HG03442 (cell line): Measurements from ENCODE around the gene FAM120B.
"Not testable (repeated sequence)": the region's sequence is repeated elsewhere in the genome, so short reads cannot be mapped to it uniquely, and the experiment has no call there.

Source experiments
- ATAC-seq: cut with Tn5 transposase; IDR thresholded peaks from one replicate; pipeline ENCODE4 v1.9.1; 2021; ENCODE audit warnings: mild to moderate bottlenecking, moderate library complexity; ENCODE audit not compliant: unreplicated experiment

Gene FAM120B

DNA sequence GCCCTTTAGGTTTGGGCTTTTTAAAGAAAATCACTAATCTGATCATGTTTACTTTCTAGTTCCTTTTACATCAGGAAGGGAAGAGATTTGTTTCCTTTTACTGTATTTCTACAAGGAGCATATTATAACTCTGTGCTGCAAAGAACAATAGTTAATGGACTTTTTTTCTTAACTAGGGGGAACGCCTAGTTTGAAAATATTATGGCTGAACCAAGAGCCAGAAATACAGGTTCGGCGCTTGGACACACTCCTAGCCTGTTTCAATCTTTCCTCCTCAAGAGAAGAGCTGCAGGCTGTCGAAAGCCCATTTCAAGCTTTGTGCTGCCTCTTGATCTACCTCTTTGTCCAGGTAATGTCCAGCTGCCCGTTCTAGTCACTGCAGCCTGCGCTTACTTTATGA, 41.4 kb downstream of the FAM120B start:
- no peak for ATAC-seq

DNA sequence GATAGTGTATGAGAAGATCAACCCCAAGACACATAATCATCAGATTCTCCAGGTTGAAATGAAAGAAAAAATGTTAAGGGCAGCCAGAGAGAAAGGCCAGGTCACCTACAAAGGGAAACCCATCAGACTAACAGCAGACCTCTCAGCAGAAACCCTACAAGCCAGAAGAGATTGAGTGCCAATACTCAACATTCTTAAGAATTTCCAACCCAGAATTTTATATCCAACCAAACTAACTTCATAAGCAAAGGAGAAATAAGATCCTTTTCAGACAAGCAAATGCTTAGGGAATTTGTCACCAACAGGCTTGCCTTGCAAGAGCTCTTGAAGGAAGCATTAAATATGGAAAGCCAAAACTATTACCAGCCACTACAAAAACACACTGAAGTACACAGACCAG, 44.9 kb downstream of the FAM120B start:
- not testable (repeated sequence) for ATAC-seq

DNA sequence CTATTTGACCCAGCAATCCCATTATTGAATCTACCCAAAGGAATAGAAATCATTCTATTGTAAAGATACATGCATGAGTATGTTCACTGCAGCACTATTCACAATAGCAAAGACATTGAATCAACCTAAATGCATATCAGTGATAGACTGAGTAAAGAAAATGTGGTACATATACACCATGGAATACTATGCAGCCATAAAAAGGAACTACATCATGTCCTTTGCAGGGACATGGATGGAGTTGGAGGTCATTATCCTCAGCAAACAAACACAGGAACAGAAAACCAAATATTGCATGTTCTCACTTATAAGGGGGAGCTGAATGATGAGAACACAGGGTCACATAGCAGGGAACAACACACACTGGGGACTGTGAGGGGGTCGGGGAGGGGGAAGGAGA, 48.6 kb downstream of the FAM120B start:
- not testable (repeated sequence) for ATAC-seq

DNA sequence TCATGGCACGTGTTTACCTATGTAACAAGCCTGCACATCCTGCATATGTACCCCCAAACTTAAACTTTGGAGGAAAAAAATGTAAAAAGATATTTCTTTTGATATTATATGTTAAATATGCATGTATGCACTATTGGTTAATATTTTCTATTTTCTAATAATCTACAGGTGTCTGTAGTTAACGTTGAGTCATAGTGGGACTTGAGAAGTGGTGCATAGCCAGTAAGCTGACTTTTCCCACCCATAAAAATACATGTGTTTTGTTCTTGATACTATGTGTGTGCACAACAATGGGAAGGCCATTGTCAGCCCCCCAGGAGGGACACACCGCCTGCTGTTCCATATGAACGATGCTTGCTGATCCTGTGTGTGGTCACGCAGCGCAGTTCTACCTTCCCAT, 49.1 kb downstream of the FAM120B start:
- ATAC-seq: no peak

DNA sequence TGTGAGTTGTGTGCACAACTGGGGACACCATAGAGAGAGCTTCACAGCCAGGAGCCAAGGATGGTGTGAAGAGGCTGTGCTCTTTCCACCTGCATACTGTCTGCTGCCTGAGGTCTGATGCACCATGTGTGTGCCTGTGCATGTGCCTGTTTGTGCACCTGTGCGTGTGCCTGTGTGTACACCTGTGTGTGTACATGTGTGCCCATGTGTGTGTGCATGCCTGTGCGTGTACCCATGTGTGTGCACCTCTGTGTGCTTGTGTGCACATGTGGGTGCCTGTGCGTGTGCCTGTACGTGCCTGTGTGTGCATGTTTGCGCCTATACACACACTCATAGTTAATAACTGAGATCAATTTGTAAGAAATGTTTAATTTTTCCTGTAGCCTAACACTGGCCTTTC, 51.3 kb downstream of the FAM120B start:
- ATAC-seq: no peak

DNA sequence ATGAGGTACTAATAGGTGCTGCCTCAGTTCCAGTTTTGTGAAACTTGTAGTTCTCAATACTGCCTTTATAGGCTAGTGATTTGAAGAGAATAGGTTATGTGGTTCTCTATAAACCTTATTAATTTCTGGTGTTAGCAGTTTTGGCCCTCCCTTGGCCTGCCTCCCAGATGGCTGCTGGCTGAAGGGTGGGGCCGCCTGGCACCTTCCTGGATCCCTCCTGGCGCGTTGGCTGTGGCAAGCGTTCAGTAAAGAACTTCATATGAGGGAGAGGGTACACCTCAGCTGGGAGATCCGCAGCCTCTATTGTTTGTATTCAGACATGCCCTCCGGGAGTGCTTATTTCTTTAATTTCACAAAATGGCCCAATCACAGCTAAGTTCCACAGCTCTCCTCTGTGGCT, 51.9 kb downstream of the FAM120B start:
- ATAC-seq: no peak

DNA sequence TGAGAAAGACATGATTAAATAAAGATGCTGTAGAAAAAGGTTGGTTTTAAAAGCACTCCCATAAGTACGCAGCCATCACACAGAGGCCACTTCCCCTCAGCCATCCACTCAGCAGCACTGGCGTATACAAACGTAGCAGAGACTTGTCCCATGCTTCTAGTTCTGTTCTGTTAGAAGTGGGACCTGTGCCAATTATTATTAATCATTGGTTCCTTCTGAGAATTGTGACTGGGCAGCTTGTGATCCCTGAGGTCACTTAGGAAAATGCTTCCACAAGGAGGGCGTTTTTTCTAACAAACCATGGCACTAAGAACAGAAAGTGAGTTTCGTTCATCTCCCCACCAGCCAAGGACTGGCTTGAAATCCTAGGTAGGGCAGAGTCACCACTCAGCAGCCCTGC, 53.9 kb downstream of the FAM120B start:
- no peak for ATAC-seq

DNA sequence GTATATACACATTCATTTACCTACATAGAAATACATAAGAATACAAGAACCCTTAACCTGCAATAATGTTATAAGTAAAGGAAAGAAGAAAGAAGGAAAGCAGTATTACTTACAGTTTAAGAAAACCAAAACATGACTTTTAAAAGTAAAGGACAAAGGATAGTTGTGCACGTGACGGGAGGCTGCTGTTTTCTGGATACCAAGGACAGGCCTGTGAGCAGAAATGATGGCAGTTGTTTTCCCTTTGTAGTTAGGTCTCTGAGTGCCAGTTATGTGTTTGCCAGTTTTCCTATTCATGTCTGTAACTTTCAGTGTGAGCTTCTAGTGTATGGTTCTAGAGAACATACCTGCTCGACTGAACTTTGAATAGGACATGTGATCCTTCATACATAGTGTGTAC, 54.8 kb downstream of the FAM120B start:
- ATAC-seq: no peak

DNA sequence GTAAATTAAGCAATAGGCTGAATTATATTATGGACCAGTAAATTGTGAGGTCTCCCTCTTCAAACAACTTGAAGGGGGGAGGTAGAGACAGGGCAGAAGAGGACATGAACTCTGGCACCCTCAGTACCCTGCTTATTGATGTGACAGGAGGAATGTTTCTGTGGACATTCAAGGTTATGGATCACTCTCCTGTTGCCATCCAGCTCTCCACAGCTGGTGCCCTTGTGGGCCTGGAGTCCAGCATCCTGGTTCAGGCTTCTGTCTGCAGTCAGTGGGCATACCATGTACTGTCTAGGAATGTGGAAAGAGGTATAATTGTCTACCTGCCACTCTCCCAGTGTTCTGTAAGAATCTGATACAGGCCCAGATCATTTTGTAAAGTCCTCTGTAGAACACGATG, 55.6 kb downstream of the FAM120B start:
- no peak for ATAC-seq

DNA sequence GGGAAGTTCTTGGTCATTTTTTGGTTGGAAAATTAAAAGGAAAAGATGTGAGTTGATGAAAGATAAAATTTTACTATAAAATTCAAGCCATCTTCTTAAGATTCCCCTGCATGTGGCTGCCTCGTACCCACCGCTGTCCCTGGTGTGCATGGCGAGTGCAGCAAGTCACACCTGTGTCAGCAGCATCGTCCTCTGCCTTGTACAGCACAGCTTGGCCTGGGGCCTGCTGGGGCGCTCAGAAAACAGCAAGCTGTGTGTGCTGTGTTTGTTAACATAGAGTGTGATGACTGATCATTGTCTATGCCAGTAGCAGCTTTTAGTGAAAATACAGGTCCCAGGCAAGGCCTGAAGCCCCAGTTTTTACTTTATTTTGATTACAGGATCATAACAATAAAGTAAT, 56.7 kb downstream of the FAM120B start:
- ATAC-seq: no peak

DNA sequence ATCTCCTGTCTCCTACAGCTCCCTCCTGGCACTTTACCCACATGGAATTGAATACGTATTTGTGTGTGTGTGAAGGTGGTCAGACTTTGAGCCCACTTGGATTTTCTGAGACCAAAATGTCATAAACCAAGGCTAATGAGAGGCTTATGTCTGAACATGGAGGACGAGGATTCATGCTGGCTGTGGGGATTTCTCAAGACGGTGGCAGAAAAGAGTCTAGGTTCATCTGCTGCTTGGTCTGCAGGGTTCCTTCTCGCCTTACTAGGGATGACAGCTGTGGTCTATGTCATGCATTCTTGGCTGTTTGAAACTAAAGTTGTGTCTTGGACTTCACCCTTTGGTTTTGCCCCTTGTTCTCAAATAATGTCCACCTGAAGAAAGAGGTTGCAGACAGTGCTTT, 58.6 kb downstream of the FAM120B start:
- no peak for ATAC-seq

DNA sequence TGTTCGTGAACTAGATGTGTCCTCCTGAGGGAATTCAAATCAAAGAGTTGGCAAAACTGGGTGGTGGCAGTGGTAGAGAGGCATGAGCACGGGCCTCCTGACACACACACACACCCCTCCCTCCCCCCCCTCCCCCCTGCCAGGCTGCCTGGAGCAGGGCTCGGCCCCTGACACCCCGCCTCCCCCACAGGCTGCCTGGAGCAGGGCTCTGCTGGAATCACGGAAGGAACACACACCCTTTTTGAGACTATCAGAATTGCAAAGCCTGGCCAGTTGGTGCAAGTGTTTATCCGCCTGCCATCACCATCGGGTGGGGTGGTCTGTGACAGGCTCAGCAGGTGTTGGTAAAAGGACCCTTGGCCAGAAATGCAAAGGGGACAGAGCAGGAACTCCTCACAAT, 59.0 kb downstream of the FAM120B start:
- ATAC-seq: no peak

DNA sequence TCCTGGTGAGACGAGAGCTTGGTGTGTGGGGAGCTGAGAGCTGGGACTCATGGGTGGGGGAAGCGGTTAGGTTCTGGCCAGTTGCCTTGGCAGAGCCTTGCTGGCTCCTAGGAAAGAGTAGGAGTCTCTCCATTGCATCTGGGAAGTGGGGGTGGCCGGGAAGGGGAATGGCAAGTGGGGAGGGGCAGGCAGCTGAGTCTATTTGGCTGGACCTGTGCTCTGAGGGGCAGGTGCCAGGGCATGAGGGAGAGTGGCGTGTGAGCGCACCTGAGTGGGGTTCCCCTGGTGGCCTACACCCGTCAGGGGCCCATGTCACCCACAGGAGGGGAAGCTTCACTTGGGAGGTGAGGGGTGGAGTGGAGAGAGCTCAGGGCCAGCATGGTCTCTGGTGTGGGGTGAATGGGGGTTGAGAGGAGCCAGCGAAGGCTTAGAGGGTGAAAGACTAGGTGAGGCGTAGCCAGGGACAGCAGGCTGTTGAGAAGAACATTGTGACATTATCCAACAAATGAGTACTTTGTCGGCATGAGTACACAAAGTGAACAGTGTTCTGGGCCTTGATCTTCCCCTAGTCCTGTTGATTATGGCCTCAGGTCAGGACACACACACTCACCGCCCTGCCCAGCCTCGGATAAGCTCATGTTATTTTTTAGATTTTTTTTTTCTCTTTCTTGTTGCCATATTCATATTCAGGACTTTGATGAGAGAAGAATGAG, 59.8 kb downstream of the FAM120B start:
- ATAC-seq: no peak

DNA sequence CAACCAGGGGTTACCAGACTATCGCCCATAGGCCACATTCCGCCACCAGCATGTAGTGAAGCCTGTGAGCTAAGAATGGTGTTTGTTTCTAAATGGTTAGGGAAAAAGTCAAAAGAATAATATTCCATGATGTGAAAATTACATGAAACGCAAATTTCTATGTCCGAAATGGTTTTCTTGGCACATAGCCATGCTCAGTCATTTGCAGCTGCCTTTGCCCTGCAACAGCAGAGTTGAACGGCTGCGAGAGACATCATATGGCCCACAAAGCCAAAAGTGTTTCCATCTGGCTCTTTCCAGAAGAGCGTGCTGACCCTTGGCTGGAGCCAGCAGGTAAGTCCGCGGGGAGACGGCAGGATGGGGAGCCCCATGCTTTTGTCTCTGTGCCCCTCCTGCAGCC, 60.7 kb downstream of the FAM120B start:
- ATAC-seq: no peak

DNA sequence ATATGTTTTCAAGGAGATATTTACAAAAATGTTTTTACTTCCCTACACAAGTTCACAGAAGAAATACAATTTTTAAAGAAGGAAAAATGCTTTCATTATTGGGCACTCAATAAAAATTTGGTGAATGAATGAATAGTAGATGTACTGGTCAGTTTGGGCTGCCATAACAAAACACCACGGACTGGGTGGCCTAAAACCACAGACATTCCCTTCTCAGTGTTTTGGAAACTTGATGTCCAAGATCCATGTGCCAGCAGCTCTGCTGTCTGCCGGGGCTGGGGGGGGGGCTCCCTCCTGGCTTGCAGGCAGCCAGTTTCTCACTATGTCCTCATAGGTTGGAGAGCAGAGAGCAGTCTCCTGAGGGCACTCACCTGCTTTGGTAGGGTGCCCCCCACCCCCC, 62.0 kb downstream of the FAM120B start:
- ATAC-seq: no peak

DNA sequence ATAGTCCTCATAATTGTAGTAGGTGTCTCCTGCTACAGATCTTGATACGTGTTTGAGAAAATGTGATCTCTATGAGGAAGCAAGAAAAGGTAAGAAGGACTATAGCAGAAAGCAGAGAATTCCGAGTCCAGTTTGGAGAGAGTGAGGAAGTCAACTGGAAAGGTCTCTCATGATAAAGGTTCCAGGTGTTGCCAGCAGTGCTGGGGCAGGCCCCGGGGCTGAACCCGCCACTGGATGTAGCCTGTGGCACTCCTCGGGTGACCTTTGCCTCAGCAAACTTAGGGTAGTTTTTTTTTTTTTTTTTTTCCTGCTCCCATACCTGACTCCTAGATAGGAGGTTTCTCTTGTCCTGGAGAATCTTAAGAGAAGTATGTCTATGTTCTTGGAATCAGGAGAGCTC, 62.8 kb downstream of the FAM120B start:
- no peak for ATAC-seq

DNA sequence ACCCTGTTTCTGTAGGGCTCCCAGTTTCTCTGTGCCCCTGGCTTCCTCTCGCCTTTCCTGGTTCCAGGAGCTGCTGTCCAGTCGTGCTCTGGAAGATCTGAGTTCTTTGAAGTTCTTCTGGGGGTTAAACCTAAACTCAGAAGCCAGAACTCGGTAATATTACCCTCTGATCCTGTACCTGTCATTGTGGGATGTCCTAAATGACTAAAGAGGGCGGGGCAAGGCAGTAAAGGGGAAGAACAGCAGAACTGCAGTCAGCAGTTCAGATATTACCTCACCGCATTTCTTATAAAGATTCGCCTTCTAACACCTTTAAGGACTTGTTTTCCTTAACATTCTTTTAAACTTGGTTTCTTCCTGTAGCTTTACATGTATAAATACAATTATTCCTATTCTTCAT, 63.9 kb downstream of the FAM120B start:
- peak; percentile 67 for ATAC-seq

DNA sequence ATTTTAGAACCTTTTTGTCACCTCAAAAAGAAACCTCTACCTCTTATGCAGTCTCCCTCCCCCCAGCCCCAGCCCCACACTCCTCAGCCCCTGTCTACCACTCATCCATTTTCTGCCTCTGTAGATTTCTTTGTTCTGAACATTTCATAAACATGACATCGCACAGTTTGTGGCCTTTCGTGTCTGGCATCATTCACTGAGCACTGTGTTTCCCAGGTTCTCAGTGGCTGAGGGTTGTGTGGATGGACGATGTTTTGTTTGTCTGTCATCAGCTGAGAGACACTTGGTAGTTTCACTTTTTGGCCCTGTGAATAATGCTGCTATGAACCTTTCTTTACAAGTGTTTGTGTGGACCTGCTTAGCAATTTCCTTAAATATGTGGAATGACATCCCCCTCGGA, 64.5 kb downstream of the FAM120B start:
- no peak for ATAC-seq

DNA sequence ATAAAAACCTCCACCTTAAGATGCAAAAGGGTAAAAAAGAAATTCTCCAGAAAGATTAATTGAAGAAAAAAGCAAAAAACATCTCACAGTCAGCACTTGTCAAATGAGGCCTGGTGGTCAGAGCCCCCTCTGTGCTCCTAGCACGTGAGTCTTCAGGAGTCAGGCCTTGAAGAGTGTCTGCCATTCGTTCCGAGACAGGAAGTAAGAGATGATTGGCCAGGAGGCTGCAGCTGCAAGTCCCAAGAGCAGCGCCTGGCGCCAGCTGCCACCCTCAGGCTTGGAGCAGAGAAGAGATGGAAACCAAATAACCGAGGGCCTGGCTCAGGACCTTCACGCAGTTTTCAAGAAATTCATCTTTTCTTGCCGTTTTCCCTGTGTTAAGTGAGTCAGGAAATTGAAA, 65.0 kb downstream of the FAM120B start:
- ATAC-seq: no peak

DNA sequence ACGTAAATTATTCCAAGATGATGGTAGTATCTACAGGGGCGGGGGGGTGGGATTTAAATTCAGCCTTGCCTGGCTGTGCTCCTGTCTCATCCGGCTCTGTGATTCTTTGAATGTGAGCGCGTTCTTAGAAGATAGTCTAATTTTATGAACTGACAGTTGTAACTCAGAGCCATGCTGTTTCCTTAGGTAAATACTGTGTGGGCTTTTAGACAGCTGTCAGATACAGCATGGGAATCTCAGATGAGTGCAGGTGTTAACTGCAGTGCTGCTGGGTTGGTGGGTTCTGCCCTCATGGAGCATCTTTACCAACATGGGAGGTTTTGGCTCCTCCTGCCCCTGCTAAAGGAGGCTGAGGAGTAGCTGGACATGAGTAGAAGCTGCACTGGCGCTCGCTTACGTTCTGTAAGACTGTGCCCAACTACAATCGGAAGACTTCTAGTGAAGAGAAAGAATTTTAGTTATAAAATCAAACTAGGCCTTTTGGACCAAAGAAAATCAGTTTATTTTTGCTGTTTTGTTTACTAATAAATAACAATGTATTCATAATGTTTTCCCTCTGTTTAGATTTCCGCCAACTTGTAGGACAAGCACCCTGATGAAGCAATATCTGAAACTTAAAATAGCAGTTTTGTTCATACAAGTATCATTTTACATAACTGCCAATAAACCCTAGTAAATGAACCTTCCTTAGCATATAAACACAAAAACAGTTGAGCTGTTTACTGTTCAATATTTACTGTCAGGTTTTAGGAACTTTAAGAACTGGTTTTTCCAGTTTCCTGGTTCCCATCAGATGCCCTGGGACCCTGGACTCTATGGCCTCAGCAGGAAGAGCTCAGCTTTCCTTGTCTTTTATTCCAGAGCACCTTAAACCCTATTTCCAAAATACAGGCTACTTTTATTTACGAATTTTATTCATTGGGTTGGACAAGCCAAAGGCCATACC, 66.1 kb downstream of the FAM120B start:
- ATAC-seq: no peak

DNA sequence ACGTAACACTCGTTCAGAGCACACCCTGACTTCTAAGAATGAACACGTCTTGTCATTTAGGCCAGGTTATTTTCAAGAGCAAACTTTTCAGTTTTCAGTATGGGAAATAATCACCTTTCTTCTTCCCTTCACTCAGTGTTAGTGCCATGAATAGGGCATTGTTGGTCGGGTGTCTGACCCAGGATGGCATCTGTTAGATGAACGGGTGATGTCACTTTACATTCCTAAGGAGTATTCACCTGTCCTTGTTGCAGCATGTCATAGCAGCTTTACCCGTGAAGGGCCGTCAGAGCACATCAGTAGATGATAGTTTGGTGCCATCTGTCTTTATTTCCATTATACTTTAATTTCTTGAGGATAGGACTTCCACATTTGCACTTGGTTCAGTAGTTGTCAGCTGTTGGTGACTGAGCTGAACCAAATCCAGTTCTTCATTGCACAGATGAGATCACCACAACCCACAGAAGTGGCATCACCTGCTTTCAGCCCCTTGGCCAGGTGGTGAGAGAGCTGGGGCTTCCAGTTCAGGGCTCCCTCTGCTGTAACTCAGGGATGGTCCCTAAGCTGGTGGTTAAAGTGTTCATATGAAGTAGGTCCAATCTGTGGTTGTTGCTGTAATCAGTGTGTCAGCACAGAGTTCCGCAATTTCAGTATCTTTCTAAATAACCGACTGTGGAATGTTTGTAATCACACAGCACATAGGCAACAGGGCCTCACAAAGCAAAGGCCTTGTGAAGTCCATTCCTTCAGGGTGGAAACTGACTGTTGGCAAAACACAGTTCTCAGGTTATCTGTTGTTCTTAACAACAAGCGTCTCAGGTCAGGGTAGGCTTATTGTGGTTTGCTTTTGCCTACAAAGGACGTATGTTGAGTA, 68.2 kb downstream of the FAM120B start:
- no peak for ATAC-seq
